ENCODE measurements around the gene PRDM7. TPM values are rescaled to one million over a fixed set of nuclear protein-coding genes. Genes with fewer than 3 reads are reported as not detected.

The PRDM7 gene
- total RNA-seq, 1 experiment from 2014 or later = not detected

DNA sequence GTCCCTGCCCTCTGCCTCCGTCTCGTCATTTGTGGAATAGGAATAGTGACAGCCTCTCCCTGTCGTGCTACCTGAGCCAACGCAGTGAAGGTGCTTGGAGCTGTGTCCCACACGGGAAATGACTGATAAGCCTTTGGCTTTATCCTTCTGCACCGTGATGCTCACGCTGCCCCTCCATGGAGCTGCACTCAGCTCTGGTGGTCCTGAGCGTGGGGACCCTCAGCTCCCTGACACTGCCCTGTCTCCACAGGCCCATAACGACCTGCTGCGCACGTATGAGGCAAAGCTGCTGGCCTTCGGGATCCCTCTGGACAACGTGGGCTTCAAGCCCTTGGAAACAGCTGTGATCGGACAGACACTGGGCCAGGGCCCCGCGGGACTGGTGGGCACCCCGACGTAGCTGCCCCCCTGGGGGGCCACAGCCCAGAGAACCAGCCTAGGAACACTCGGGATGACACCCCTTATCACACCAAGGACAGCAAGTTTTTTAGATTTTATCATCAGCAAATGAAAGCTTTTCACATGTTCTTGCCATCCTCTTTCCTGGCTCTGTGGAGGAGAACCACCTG lies 34.1 kb downstream of the PRDM7 start:
- H3K36me3 Mint-ChIP-seq (ENCODE audit: insufficient read depth, unreplicated experiment) = peaks cover 36% of the 10 kb centered on the region
- POLR2A ChIA-PET = interaction anchor here (0.5 to 3.2 kb wide), 7 partner anchors 10 to 171 kb away, joined by 3 to 25 read pairs (median 3); partner anchors contain the start of gene TUBB3

DNA sequence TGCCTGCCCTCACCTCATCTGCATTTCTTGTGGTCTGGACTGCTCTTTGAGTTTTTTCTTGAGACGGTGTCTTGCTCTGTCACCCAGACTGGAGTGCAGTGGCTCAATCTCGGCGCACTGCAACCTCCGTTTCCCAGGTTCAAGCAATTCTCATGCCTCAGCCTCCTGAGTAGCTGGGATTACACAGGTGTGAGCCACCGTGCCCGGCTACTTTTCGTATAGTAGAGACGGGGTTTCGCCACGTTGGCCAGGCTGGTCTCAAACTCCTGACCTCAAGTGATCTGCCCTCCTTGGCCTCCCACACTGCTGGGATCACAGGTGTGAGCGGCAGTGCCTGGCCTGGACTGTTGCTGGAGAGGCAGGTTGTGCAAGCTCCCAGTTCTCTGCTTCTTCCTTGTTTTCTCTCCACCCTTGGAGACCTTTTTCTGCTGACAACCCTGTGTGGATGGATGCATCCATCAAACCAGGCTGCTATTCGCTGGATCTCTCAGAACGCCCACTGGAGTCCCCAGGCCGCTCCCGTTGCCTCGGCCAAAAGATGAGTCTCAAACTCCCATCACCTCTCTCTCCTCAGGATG lies 35.1 kb downstream of the PRDM7 start:
- BruUV-seq (replicated peaks) = no TSS peak
- Mint-ChIP-seq H3K36me3 (ENCODE audit: insufficient read depth, unreplicated experiment) (peaks cover 41% of the 10 kb centered on the region), H3K27ac (ENCODE audit: low read depth, unreplicated experiment) (no peak overlapping the region), H3K4me1 (ENCODE audit: insufficient read depth, unreplicated experiment) (peaks cover 11% of the 10 kb centered on the region), H3K4me3 (ENCODE audit: unreplicated experiment) (no peak overlapping the region), H3K9me3 (ENCODE audit: unreplicated experiment) (no peaks in the 10 kb centered on the region), H3K27me3 (ENCODE audit: insufficient read depth, unreplicated experiment) (no peaks in the 10 kb centered on the region)
- CTCF ChIA-PET = no interaction called here
- TF ChIP-seq, protein P1, sequence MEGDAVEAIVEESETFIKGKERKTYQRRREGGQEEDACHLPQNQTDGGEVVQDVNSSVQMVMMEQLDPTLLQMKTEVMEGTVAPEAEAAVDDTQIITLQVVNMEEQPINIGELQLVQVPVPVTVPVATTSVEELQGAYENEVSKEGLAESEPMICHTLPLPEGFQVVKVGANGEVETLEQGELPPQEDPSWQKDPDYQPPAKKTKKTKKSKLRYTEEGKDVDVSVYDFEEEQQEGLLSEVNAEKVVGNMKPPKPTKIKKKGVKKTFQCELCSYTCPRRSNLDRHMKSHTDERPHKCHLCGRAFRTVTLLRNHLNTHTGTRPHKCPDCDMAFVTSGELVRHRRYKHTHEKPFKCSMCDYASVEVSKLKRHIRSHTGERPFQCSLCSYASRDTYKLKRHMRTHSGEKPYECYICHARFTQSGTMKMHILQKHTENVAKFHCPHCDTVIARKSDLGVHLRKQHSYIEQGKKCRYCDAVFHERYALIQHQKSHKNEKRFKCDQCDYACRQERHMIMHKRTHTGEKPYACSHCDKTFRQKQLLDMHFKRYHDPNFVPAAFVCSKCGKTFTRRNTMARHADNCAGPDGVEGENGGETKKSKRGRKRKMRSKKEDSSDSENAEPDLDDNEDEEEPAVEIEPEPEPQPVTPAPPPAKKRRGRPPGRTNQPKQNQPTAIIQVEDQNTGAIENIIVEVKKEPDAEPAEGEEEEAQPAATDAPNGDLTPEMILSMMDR (IDR thresholded peaks at IDR 0.05; ENCODE audit: unreplicated experiment) = no peak
- POLR2A ChIA-PET = no interaction called here
- no peak for DNase-seq (ENCODE audit: unreplicated experiment)
- intact Hi-C loops (cut with micrococcal nuclease) = no loop called here

More for the DNA sequence above, 34.1 kb downstream of the PRDM7 start:
- peaks cover 11% of the 10 kb centered on the region for H3K4me1 Mint-ChIP-seq (ENCODE audit: insufficient read depth, unreplicated experiment)
- CTCF ChIA-PET = interaction anchor here (0.5 to 0.9 kb wide), 2 partner anchors 9 to 57 kb away, joined by 3 read pairs; no protein-coding TSS in a partner anchor
- H3K9me3 Mint-ChIP-seq (ENCODE audit: unreplicated experiment) = no peaks in the 10 kb centered on the region
- no peaks in the 10 kb centered on the region for H3K27me3 Mint-ChIP-seq (ENCODE audit: insufficient read depth, unreplicated experiment)
- BruUV-seq (replicated peaks) = no TSS peak
- H3K4me3 Mint-ChIP-seq (ENCODE audit: unreplicated experiment) = no peak overlapping the region
- intact Hi-C loops (cut with micrococcal nuclease) = no loop called here
- no peak for DNase-seq (ENCODE audit: unreplicated experiment)
- TF ChIP-seq, protein P1 (IDR thresholded peaks at IDR 0.05; ENCODE audit: unreplicated experiment) = no peak
- no peak overlapping the region for H3K27ac Mint-ChIP-seq (ENCODE audit: low read depth, unreplicated experiment)

DNA sequence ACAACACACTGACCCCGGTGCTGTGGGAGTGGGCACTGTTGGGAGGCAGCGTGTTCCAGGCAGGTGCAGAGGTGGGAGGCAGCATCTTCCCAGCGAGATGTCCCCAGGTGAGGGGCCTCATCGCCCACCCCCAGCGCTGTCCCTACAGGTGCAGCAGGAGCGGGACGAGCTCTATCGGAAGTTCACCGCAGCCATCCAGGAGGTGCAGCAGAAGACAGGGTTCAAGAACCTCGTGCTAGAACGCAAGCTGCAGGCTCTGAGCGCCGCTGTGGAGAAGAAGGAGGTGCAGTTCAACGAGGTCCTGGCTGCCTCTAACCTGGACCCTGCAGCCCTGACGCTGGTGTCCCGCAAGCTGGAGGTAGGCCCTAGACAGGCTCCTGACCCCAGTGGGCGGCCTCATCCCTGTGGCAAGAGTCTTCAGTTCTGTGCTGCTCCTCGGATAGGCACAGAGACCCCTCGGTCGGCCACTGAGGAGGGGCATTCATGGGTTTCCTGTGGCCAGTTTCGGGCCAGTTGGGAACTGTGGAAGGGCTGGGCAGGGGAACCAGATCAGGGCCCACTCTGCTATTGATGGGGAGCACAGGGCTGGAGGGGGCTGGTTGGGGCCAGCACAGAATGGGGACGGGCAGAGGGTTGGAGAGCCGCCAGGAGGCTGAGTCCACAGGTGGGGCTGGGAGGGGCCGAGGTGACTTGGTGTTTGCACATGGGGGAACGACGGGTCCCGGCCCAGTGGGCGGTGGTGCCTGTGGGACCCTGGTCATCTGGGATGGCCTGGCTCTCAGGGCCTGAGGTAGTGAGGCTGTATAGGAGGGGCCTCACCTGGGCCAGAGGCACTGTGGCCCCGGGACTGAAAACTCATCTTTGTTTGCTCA lies 36.7 kb downstream of the PRDM7 start:
- no peak overlapping the region for H3K27ac Mint-ChIP-seq (ENCODE audit: low read depth, unreplicated experiment)
- DNase-seq (ENCODE audit: unreplicated experiment) = no peak
- no peaks in the 10 kb centered on the region for H3K27me3 Mint-ChIP-seq (ENCODE audit: insufficient read depth, unreplicated experiment)
- no peaks in the 10 kb centered on the region for H3K9me3 Mint-ChIP-seq (ENCODE audit: unreplicated experiment)
- BruUV-seq (replicated peaks) = no TSS peak
- no peak overlapping the region for H3K4me3 Mint-ChIP-seq (ENCODE audit: unreplicated experiment)
- peaks cover 57% of the 10 kb centered on the region for H3K36me3 Mint-ChIP-seq (ENCODE audit: insufficient read depth, unreplicated experiment)
- H3K4me1 Mint-ChIP-seq (ENCODE audit: insufficient read depth, unreplicated experiment) = peaks cover 11% of the 10 kb centered on the region
- CTCF ChIA-PET = interaction anchor here (0.6 to 1.6 kb wide), 2 partner anchors 42 to 308 kb away, joined by 3 read pairs; no protein-coding TSS in a partner anchor
- POLR2A ChIA-PET = no interaction called here
- intact Hi-C loops (cut with micrococcal nuclease) = no loop called here
- TF ChIP-seq, protein P1 (IDR thresholded peaks at IDR 0.05; ENCODE audit: unreplicated experiment) = no peak

DNA sequence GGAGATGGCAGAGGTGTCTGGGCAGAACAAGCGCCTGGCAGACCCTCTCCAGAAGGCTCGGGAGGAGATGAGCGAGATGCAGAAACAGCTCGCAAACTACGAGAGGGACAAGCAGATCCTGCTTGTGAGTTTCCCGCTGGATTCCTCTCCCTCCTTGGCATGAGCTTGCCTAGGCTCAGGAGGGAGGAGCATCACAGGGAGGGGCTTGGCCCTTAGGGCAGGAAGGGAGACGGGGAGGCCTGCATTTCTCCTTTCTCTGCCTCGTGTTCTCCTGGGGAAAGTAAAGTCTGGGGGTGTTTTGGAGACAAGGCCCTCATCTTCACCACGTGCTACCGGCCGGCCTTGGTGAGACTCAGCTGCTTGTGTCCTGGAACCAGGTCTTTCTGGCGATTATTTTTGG lies 39.9 kb downstream of the PRDM7 start:
- Mint-ChIP-seq H3K4me3 (ENCODE audit: unreplicated experiment) (no peak overlapping the region), H3K9me3 (ENCODE audit: unreplicated experiment) (no peaks in the 10 kb centered on the region), H3K27me3 (ENCODE audit: insufficient read depth, unreplicated experiment) (no peaks in the 10 kb centered on the region), H3K36me3 (ENCODE audit: insufficient read depth, unreplicated experiment) (peaks cover 70% of the 10 kb centered on the region), H3K4me1 (ENCODE audit: insufficient read depth, unreplicated experiment) (no peaks in the 10 kb centered on the region), H3K27ac (ENCODE audit: low read depth, unreplicated experiment) (no peak overlapping the region)
- DNase-seq (ENCODE audit: unreplicated experiment) = no peak
- TF ChIP-seq, protein P1 (IDR thresholded peaks at IDR 0.05; ENCODE audit: unreplicated experiment) = no peak
- intact Hi-C loops (cut with micrococcal nuclease) = no loop called here
- ChIA-PET POLR2A (interaction anchor here (1.3 kb wide), 1 partner anchor 14 kb away, joined by 4 read pairs; no protein-coding TSS in a partner anchor), CTCF (no interaction called here)
- BruUV-seq (replicated peaks) = no TSS peak
